ENCODE results near the gene MYO5A. TPM values are rescaled to one million over a fixed set of nuclear protein-coding genes. Genes with fewer than 3 reads are reported as not detected.
"Not testable (repeated sequence)": the region's sequence is repeated elsewhere in the genome, so short reads cannot be mapped to it uniquely, and the experiment has no call there.

Gene MYO5A
- total RNA-seq, result 10 to 100 TPM; 28.5 to 36.3 TPM

GRCh38 chr15:52528564-52529340 lies at the start of gene MYO5A:
MYO5A (minus strand) TSS chr15:52528880; CDS start chr15:52528806, 74 bp downstream.
- peak; percentile 92 for ATAC-seq (ENCODE audit: low read depth)
- Mint-ChIP-seq H3K36me3 (peaks cover 6% of the 10 kb centered on the region), H3K4me1 (peaks cover 28% of the 10 kb centered on the region), H3K27ac (peak within 1 kb of the TSS; percentile 83), H3K4me3 (peak within 1 kb of the TSS; percentile 93), H3K27me3 (peaks cover 11% of the 10 kb centered on the region), H3K9me3 (no peaks in the 10 kb centered on the region)
- POLR2A ChIA-PET, result interaction anchor here (0.7 to 1.8 kb wide), 5 partner anchors 40 to 267 kb away, joined by 3 to 6 read pairs (median 4); partner anchors contain the start of gene ARPP19
- DNase-seq, result peak; percentile 86

GRCh38 chr15:52576692-52577091 lies 48.0 kb upstream of the MYO5A start:
- H3K27me3 Mint-ChIP-seq, result no peaks in the 10 kb centered on the region
- no peaks in the 10 kb centered on the region for H3K4me1 Mint-ChIP-seq
- peaks cover 3% of the 10 kb centered on the region for H3K36me3 Mint-ChIP-seq
- H3K4me3 Mint-ChIP-seq, result no peak overlapping the region
- no peak for ATAC-seq (ENCODE audit: low read depth)
- H3K9me3 Mint-ChIP-seq, result no peaks in the 10 kb centered on the region
- DNase-seq, result no peak
- H3K27ac Mint-ChIP-seq, result no peak overlapping the region
- POLR2A ChIA-PET, result no interaction called here

GRCh38 chr15:52575573-52575972 lies 46.9 kb upstream of the MYO5A start:
- H3K4me3 Mint-ChIP-seq; POLR2A ChIA-PET; H3K27ac Mint-ChIP-seq; DNase-seq; H3K4me1 Mint-ChIP-seq; H3K36me3 Mint-ChIP-seq; H3K9me3 Mint-ChIP-seq; ATAC-seq (ENCODE audit: low read depth); H3K27me3 Mint-ChIP-seq: not testable (repeated sequence)

- Mint-ChIP-seq H3K27ac (no peak overlapping the region), H3K4me3 (no peak overlapping the region), H3K36me3 (peaks cover 3% of the 10 kb centered on the region), H3K27me3 (no peaks in the 10 kb centered on the region), H3K4me1 (no peaks in the 10 kb centered on the region), H3K9me3 (no peaks in the 10 kb centered on the region)
- POLR2A ChIA-PET, result no interaction called here
- no peak for ATAC-seq (ENCODE audit: low read depth)
- DNase-seq, result no peak
Measured at GRCh38 chr15:52575072-52575471, 46.4 kb upstream of the MYO5A start.

- ATAC-seq (ENCODE audit: low read depth); H3K4me1 Mint-ChIP-seq; H3K36me3 Mint-ChIP-seq; DNase-seq; H3K27me3 Mint-ChIP-seq; H3K27ac Mint-ChIP-seq; H3K9me3 Mint-ChIP-seq; POLR2A ChIA-PET; H3K4me3 Mint-ChIP-seq: not testable (repeated sequence)
Measured at GRCh38 chr15:52574623-52575022, 45.9 kb upstream of the MYO5A start.

GRCh38 chr15:52568601-52569585 lies 40.2 kb upstream of the MYO5A start, which contains the start of gene ARPP19:
ARPP19 (minus strand) TSS chr15:52569030; CDS start chr15:52568892, 138 bp downstream.
- DNase-seq (peak; percentile 84), ATAC-seq (ENCODE audit: low read depth) (peak; percentile 80)
- POLR2A ChIA-PET, result interaction anchor here (0.5 to 1.1 kb wide), 4 partner anchors 15 to 314 kb away, joined by 3 to 4 read pairs (median 4); partner anchors contain the start of gene MYO5A
- peaks cover 30% of the 10 kb centered on the region for H3K4me1 Mint-ChIP-seq
- peak within 1 kb of the TSS; percentile 99 for H3K27ac Mint-ChIP-seq
- H3K27me3 Mint-ChIP-seq, result no peaks in the 10 kb centered on the region
- peaks cover 12% of the 10 kb centered on the region for H3K36me3 Mint-ChIP-seq
- H3K9me3 Mint-ChIP-seq, result no peaks in the 10 kb centered on the region
- H3K4me3 Mint-ChIP-seq, result peak within 1 kb of the TSS; percentile 97

GRCh38 chr15:52567871-52568600 lies 39.4 kb upstream of the MYO5A start:
- peaks cover 12% of the 10 kb centered on the region for H3K36me3 Mint-ChIP-seq
- H3K9me3 Mint-ChIP-seq, result no peaks in the 10 kb centered on the region
- peak overlapping the region; percentile 97 for H3K4me3 Mint-ChIP-seq
- H3K27ac Mint-ChIP-seq, result peak overlapping the region; percentile 94
- no peaks in the 10 kb centered on the region for H3K27me3 Mint-ChIP-seq
- DNase-seq (peak; percentile 51), ATAC-seq (ENCODE audit: low read depth) (peak; percentile 27)
- peaks cover 35% of the 10 kb centered on the region for H3K4me1 Mint-ChIP-seq
- POLR2A ChIA-PET, result no interaction called here

- no peaks in the 10 kb centered on the region for H3K27me3 Mint-ChIP-seq
- peak overlapping the region; percentile 61 for H3K27ac Mint-ChIP-seq
- POLR2A ChIA-PET, result no interaction called here
- ATAC-seq (ENCODE audit: low read depth) (no peak), DNase-seq (no peak)
- H3K4me3 Mint-ChIP-seq, result peak overlapping the region; percentile 97
- peaks cover 40% of the 10 kb centered on the region for H3K4me1 Mint-ChIP-seq
- peaks cover 14% of the 10 kb centered on the region for H3K36me3 Mint-ChIP-seq
- H3K9me3 Mint-ChIP-seq, result no peaks in the 10 kb centered on the region
Measured at GRCh38 chr15:52566889-52567288, 38.2 kb upstream of the MYO5A start.

- POLR2A ChIA-PET, result interaction anchor here (1.3 kb wide), 1 partner anchor 306 kb away, joined by 3 read pairs; no protein-coding TSS in a partner anchor
- Mint-ChIP-seq H3K36me3 (peaks cover 14% of the 10 kb centered on the region), H3K4me3 (peak overlapping the region; percentile 51), H3K4me1 (peaks cover 41% of the 10 kb centered on the region)
- not testable (repeated sequence) for ATAC-seq (ENCODE audit: low read depth); H3K27ac Mint-ChIP-seq; H3K27me3 Mint-ChIP-seq; DNase-seq; H3K9me3 Mint-ChIP-seq
Measured at GRCh38 chr15:52565417-52566358, 37.0 kb upstream of the MYO5A start.

- POLR2A ChIA-PET, result interaction anchor here (0.6 kb wide), 1 partner anchor 309 kb away, joined by 3 read pairs; no protein-coding TSS in a partner anchor
Measured at GRCh38 chr15:52563501-52564060, 34.9 kb upstream of the MYO5A start.

GRCh38 chr15:52559575-52559974 lies 30.9 kb upstream of the MYO5A start:
- ATAC-seq (ENCODE audit: low read depth), result peak; percentile 30
- Mint-ChIP-seq H3K4me1 (peaks cover 47% of the 10 kb centered on the region), H3K27me3 (no peaks in the 10 kb centered on the region), H3K36me3 (peaks cover 20% of the 10 kb centered on the region), H3K4me3 (no peak overlapping the region), H3K27ac (peak overlapping the region; percentile 5), H3K9me3 (no peaks in the 10 kb centered on the region)
- no peak for DNase-seq
- POLR2A ChIA-PET, result no interaction called here

More at GRCh38 chr15:52563501-52564060, 34.9 kb upstream of the MYO5A start:
- Mint-ChIP-seq H3K9me3 (no peaks in the 10 kb centered on the region), H3K27ac (no peak overlapping the region), H3K36me3 (peaks cover 22% of the 10 kb centered on the region), H3K4me1 (peaks cover 48% of the 10 kb centered on the region), H3K27me3 (no peaks in the 10 kb centered on the region), H3K4me3 (no peak overlapping the region)
- DNase-seq (no peak), ATAC-seq (ENCODE audit: low read depth) (no peak)

- POLR2A ChIA-PET, result no interaction called here
- Mint-ChIP-seq H3K4me1 (peaks cover 42% of the 10 kb centered on the region), H3K4me3 (no peak overlapping the region), H3K27ac (no peak overlapping the region), H3K27me3 (no peaks in the 10 kb centered on the region), H3K36me3 (peaks cover 21% of the 10 kb centered on the region), H3K9me3 (no peaks in the 10 kb centered on the region)
- no peak for ATAC-seq (ENCODE audit: low read depth)
- DNase-seq, result no peak
Measured at GRCh38 chr15:52559022-52559421, 30.3 kb upstream of the MYO5A start.
